Mesenchymal stem cell (in vitro differentiated cells and primary cell): ENCODE measurements around the gene IRF2BP1.
"Not testable (repeated sequence)": the region's sequence is repeated elsewhere in the genome, so short reads cannot be mapped to it uniquely, and the experiment has no call there.

Experiments
- DNase-seq: peaks from one replicate; pipeline ENCODE4 v3.0.0-alpha.2; 2013
- H2AFZ ChIP-seq: one replicate; pipeline ENCODE4 v1.6.1; 2013; ENCODE audit warnings: low read depth, mild to moderate bottlenecking, control low read depth, inconsistent platforms, low read length, moderate library complexity
- H2AK5ac ChIP-seq: 2 replicates; pipeline ENCODE4 v1.6.1; 2013; ENCODE audit warnings: low read length, moderate library complexity, mild to moderate bottlenecking, inconsistent platforms; ENCODE audit not compliant: severe bottlenecking
- H2BK120ac ChIP-seq: one replicate; pipeline ENCODE4 v1.6.1; 2013; ENCODE audit warnings: low read depth, mild to moderate bottlenecking, inconsistent platforms, low read length, moderate library complexity
- H2BK12ac ChIP-seq, 2 experiments: one replicate each; pipeline ENCODE4 v1.6.1; 2013; ENCODE audit warnings: inconsistent platforms in 2 of 2, low read length in 2 of 2, mild to moderate bottlenecking in 2 of 2, moderate library complexity in 2 of 2, control low read depth in 1 of 2
- H2BK15ac ChIP-seq: one replicate; pipeline ENCODE4 v1.6.1; 2013; ENCODE audit warnings: mild to moderate bottlenecking, low read depth, inconsistent platforms; ENCODE audit not compliant: poor library complexity, severe bottlenecking
- H2BK5ac ChIP-seq: 2 replicates; pipeline ENCODE4 v1.6.1; 2013; ENCODE audit warnings: low read depth, mild to moderate bottlenecking, low read length, control low read depth, inconsistent platforms; ENCODE audit not compliant: poor library complexity, severe bottlenecking
- H3K14ac ChIP-seq, 2 experiments: one replicate each; pipeline ENCODE4 v1.6.1; 2013; ENCODE audit warnings: inconsistent platforms in 2 of 2, low read length in 2 of 2, control low read depth in 1 of 2, mild to moderate bottlenecking in 1 of 2, moderate library complexity in 1 of 2
- H3K18ac ChIP-seq, 2 experiments: one replicate each; pipeline ENCODE4 v1.6.1; 2013; ENCODE audit warnings: inconsistent platforms in 2 of 2, low read length in 2 of 2, control low read depth in 1 of 2, low read depth in 1 of 2, mild to moderate bottlenecking in 1 of 2
- H3K23ac ChIP-seq, 2 experiments: one replicate each; pipeline ENCODE4 v1.6.1; 2013; ENCODE audit warnings: inconsistent platforms in 2 of 2, low read length in 2 of 2, mild to moderate bottlenecking in 2 of 2, moderate library complexity in 2 of 2, control low read depth in 1 of 2
- H3K27ac ChIP-seq: 2 replicates; pipeline ENCODE4 v1.5.1; 2013; ENCODE audit warnings: mild to moderate bottlenecking, moderate library complexity, low read length, control low read depth, inconsistent platforms; ENCODE audit not compliant: poor library complexity, severe bottlenecking
- H3K27me3 ChIP-seq, 2 experiments: 2 replicates each; pipeline versions ENCODE4 v1.6.1 to v1.7.0; 2013; ENCODE audit warnings: low read length in 2 of 2, mild to moderate bottlenecking in 2 of 2, moderate library complexity in 2 of 2, control low read depth in 1 of 2, inconsistent platforms in 1 of 2; ENCODE audit not compliant: control insufficient read depth in 1 of 2, insufficient read depth in 1 of 2
- H3K36me3 ChIP-seq, 2 experiments: 2 replicates each; pipeline versions ENCODE4 v1.6.1 to v1.7.0; 2013; ENCODE audit warnings: low read length in 2 of 2, control low read depth in 1 of 2, inconsistent platforms in 1 of 2, low read depth in 1 of 2, mild to moderate bottlenecking in 1 of 2; ENCODE audit not compliant: insufficient read depth in 2 of 2, control insufficient read depth in 1 of 2
- H3K4ac ChIP-seq, 2 experiments: one replicate each; pipeline ENCODE4 v1.6.1; 2013; ENCODE audit warnings: inconsistent platforms in 2 of 2, low read length in 2 of 2, mild to moderate bottlenecking in 2 of 2, moderate library complexity in 2 of 2, control low read depth in 1 of 2, low read depth in 1 of 2
- H3K4me1 ChIP-seq: 2 replicates; pipeline ENCODE4 v1.6.1; 2013; ENCODE audit warnings: low read depth, low read length, control low read depth; ENCODE audit not compliant: control insufficient read depth, insufficient read depth
- H3K4me2 ChIP-seq: 2 replicates; pipeline ENCODE4 v1.6.1; 2013; ENCODE audit warnings: low read length, mild to moderate bottlenecking, inconsistent platforms; ENCODE audit not compliant: poor library complexity, severe bottlenecking
- H3K4me3 ChIP-seq, 2 experiments: 2 replicates each; pipeline versions ENCODE4 v1.5.1 to v1.7.0; 2013; ENCODE audit warnings: low read length in 2 of 2, mild to moderate bottlenecking in 2 of 2, control low read depth in 1 of 2, low read depth in 1 of 2; ENCODE audit not compliant: insufficient read depth in 1 of 2
- H3K79me1 ChIP-seq: replicated peaks from 2 replicates; pipeline ENCODE4 v1.6.1; 2013; ENCODE audit warnings: mild to moderate bottlenecking, control low read depth, low read length, inconsistent platforms; ENCODE audit not compliant: poor library complexity, severe bottlenecking
- H3K9ac ChIP-seq: 2 replicates; pipeline ENCODE4 v1.7.0; 2013; ENCODE audit warnings: mild to moderate bottlenecking, low read length, moderate library complexity
- H3K9me3 ChIP-seq: 2 replicates; pipeline ENCODE4 v1.7.0; 2013; ENCODE audit warnings: mild to moderate bottlenecking, low read length; ENCODE audit not compliant: control insufficient read depth
- H4K8ac ChIP-seq: one replicate; pipeline ENCODE4 v1.6.1; 2013; ENCODE audit warnings: inconsistent platforms, mild to moderate bottlenecking, low read length, moderate library complexity
- H4K91ac ChIP-seq: one replicate; pipeline ENCODE4 v1.6.1; 2013; ENCODE audit warnings: mild to moderate bottlenecking, low read length, inconsistent platforms
- WGBS: methylation state at CpG from one replicate; pipeline ENCODE4 v1.1.7; 2013; ENCODE audit warnings: mixed read lengths; 5-methylcytosine and 5-hydroxymethylcytosine counted together

IRF2BP1 gene

DNA sequence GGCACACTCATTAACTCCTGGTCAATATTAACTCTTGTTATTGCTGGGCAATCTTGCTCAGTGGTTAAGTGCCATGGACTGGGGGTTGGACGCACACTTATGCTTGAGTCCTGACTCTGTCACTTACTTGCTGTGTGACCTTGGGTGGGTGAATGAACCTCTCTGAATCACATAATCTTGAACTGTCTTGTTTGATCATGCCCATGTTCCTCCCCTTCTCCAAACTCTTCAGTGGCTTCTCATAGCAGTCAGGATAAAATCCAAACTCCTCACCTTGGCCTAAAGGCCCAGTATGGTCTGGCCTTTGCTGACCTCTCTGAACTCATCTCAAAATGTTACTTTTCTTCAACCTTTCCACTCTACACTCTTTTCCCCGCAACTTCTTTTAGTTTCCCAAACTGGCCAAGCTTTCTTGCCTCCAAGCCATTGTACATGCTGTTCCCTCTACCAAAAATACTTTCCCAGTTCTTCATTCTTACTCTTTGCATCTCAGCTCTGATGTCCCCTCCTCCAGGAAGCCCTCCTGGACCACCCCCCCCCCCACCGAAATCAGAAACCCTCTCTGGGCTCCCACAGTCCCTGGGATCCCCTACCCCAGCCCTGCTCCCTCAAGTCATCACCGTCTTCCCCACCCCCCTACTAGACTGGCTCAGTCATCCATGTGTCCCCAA is 14.1 kb upstream of the IRF2BP1 start:
- no peak overlapping the region for H2BK120ac ChIP-seq
- H2BK5ac ChIP-seq = no peak overlapping the region
- H2BK12ac ChIP-seq = no peak overlapping the region
- H3K27me3 ChIP-seq = no peaks in the 10 kb centered on the region
- H3K9me3 ChIP-seq = no peaks in the 10 kb centered on the region
- no peak overlapping the region for H3K14ac ChIP-seq
- no peak overlapping the region for H4K8ac ChIP-seq
- no peak overlapping the region for H3K4ac ChIP-seq
- no peak overlapping the region for H4K91ac ChIP-seq
- H3K9ac ChIP-seq = no peak overlapping the region
- no peak overlapping the region for H3K23ac ChIP-seq
- H2AK5ac ChIP-seq = no peak overlapping the region
- no peak overlapping the region for H3K4me3 ChIP-seq
- no peak overlapping the region for H2AFZ ChIP-seq
- H3K79me1 ChIP-seq = peaks cover 27% of the 10 kb centered on the region
- H3K4me1 ChIP-seq = peaks cover 14% of the 10 kb centered on the region
- H3K4me2 ChIP-seq = no peak overlapping the region
- no peak overlapping the region for H2BK15ac ChIP-seq
- no peak overlapping the region for H3K27ac ChIP-seq
- DNase-seq = no peak
- 91% methylated on average over 4 of the region's 4 CpGs for WGBS
- no peak overlapping the region for H3K18ac ChIP-seq
- H3K36me3 ChIP-seq = peaks cover 39 to 41% of the 10 kb centered on the region in 2 experiments

GRCh38 chr19:45899253-45899652 is 13.3 kb upstream of the IRF2BP1 start:
- Histone ChIP-seq H3K9ac (no peak overlapping the region), H2BK120ac (no peak overlapping the region), H3K4me2 (no peak overlapping the region), H3K36me3 (peaks cover 43 to 44% of the 10 kb centered on the region in 2 experiments), H3K27me3 (no peaks in the 10 kb centered on the region), H3K27ac (no peak overlapping the region), H2AFZ (no peak overlapping the region), H2BK15ac (no peak overlapping the region), H4K91ac (no peak overlapping the region), H3K14ac (no peak overlapping the region), H3K18ac (no peak overlapping the region), H3K4me1 (peaks cover 14% of the 10 kb centered on the region), H3K4me3 (no peak overlapping the region), H2AK5ac (no peak overlapping the region), H2BK5ac (no peak overlapping the region), H3K9me3 (no peaks in the 10 kb centered on the region), H3K79me1 (peaks cover 28% of the 10 kb centered on the region), H3K4ac (no peak overlapping the region), H3K23ac (no peak overlapping the region), H2BK12ac (no peak overlapping the region), H4K8ac (no peak overlapping the region)
- DNase-seq = no peak
- 100% methylated on average over 5 of the region's 7 CpGs for WGBS

GRCh38 chr19:45897261-45897812 is 11.4 kb upstream of the IRF2BP1 start:
- no peak overlapping the region for H2BK5ac ChIP-seq
- no peak overlapping the region for H3K4me2 ChIP-seq
- H2BK12ac ChIP-seq = no peak overlapping the region
- DNase-seq = no peak
- no peak overlapping the region for H3K9ac ChIP-seq
- H3K18ac ChIP-seq = no peak overlapping the region
- H4K8ac ChIP-seq = no peak overlapping the region
- no peak overlapping the region for H2BK120ac ChIP-seq
- no peak overlapping the region for H4K91ac ChIP-seq
- WGBS = 97% methylated on average over 8 of the region's 8 CpGs
- H2AFZ ChIP-seq = no peak overlapping the region
- H3K23ac ChIP-seq = no peak overlapping the region
- no peak overlapping the region for H3K27ac ChIP-seq
- peaks cover 44 to 47% of the 10 kb centered on the region in 2 experiments for H3K36me3 ChIP-seq
- no peak overlapping the region for H3K4me3 ChIP-seq
- H3K9me3 ChIP-seq = no peaks in the 10 kb centered on the region
- peaks cover 31% of the 10 kb centered on the region for H3K79me1 ChIP-seq
- H3K14ac ChIP-seq = no peak overlapping the region
- no peak overlapping the region for H3K4ac ChIP-seq
- H3K27me3 ChIP-seq = no peaks in the 10 kb centered on the region
- peaks cover 10% of the 10 kb centered on the region for H3K4me1 ChIP-seq
- no peak overlapping the region for H2AK5ac ChIP-seq
- no peak overlapping the region for H2BK15ac ChIP-seq

- not testable (repeated sequence) for H3K4me2 ChIP-seq, H4K8ac ChIP-seq, DNase-seq, H4K91ac ChIP-seq, H3K18ac ChIP-seq, H3K27ac ChIP-seq, H2BK12ac ChIP-seq, H3K9me3 ChIP-seq, H2AFZ ChIP-seq, H3K23ac ChIP-seq, H3K14ac ChIP-seq, H2BK15ac ChIP-seq, H3K27me3 ChIP-seq, H2BK120ac ChIP-seq, H2BK5ac ChIP-seq, H3K4me1 ChIP-seq, H3K4ac ChIP-seq, H2AK5ac ChIP-seq, H3K9ac ChIP-seq, H3K4me3 ChIP-seq
- peaks cover 30% of the 10 kb centered on the region for H3K79me1 ChIP-seq
- WGBS = 96% methylated on average over 8 of the region's 12 CpGs
- H3K36me3 ChIP-seq = peaks cover 48 to 57% of the 10 kb centered on the region in 2 experiments
Measured at GRCh38 chr19:45895983-45896599, 10.2 kb upstream of the IRF2BP1 start.
